H1 (cell line): ENCODE measurements around the gene NRXN3. TPM values are rescaled to one million over a fixed set of nuclear protein-coding genes. Genes with fewer than 3 reads are reported as not detected.

Experiments used
- CTCF ChIA-PET: fragments of 300-600 bp; sonication (Branson Sonifier 250); formaldehyde crosslinking; loops from one replicate; lab custom pipeline; 2021; ENCODE audit not compliant: partially characterized antibody; lab: Charles Lee
- POLR2A ChIA-PET: fragments of 300-600 bp; sonication (Branson Sonifier 250); formaldehyde crosslinking; loops from one replicate; lab custom pipeline; 2021; ENCODE audit warnings: inconsistent platforms; ENCODE audit not compliant: partially characterized antibody; lab: Charles Lee
- DNase-seq, 2 experiments: peaks; one replicate each; pipeline versions ENCODE4 v3.0.0 to v3.0.0-alpha.2; 2010 to 2022; ENCODE audit warnings: low spot score in 2 of 2, low read depth in 1 of 2, mixed read lengths in 1 of 2
- FAIRE-seq: peaks from 2 replicates; lab custom pipeline; 2011; peaks lifted over from hg19 to GRCh38; lab: Jason Lieb, UNC
- H2AFZ ChIP-seq: 2 replicates; pipeline ENCODE4 v1.8.1; 2012; ENCODE audit warnings: low read length, inconsistent platforms
- H2AK5ac ChIP-seq: 2 replicates; pipeline ENCODE4 v1.6.1; 2013; ENCODE audit warnings: low read depth, low read length
- H2BK120ac ChIP-seq: replicated peaks from 2 replicates; pipeline ENCODE3; 2013; ENCODE audit warnings: low read depth, low read length, inconsistent platforms
- H2BK12ac ChIP-seq: 2 replicates; pipeline ENCODE4 v1.6.1; 2013; ENCODE audit warnings: low read depth, low read length
- H2BK15ac ChIP-seq: 2 replicates; pipeline ENCODE4 v1.6.1; 2013; ENCODE audit warnings: low read length
- H2BK20ac ChIP-seq: 2 replicates; pipeline ENCODE4 v1.6.1; 2013; ENCODE audit warnings: low read length
- H2BK5ac ChIP-seq: 2 replicates; pipeline ENCODE4 v1.6.1; 2013; ENCODE audit warnings: low read depth, low read length
- H3K14ac ChIP-seq: 2 replicates; pipeline ENCODE4 v1.6.1; 2013; ENCODE audit warnings: inconsistent platforms; ENCODE audit not compliant: insufficient read length
- H3K18ac ChIP-seq: 2 replicates; pipeline ENCODE4 v1.6.1; 2013; ENCODE audit warnings: low read length; ENCODE audit errors: extremely low read depth
- H3K23ac ChIP-seq: 2 replicates; pipeline ENCODE4 v1.6.1; 2013; ENCODE audit warnings: inconsistent platforms; ENCODE audit not compliant: insufficient read length
- H3K23me2 ChIP-seq: 2 replicates; pipeline ENCODE4 v1.6.1; 2013; ENCODE audit warnings: low read depth, low read length
- H3K27ac ChIP-seq: 2 replicates; pipeline ENCODE4 v1.6.1; 2011; ENCODE audit warnings: low read depth, low read length, inconsistent platforms
- H3K27me3 ChIP-seq, 4 experiments: replicated peaks in 1 of 4; 1 replicate in 1 of 4; 2 replicates in 3 of 4; pipeline versions ENCODE4 v1.6.1 to v1.8.1; 2011 to 2013; ENCODE audit warnings: low read length in 3 of 4, mild to moderate bottlenecking in 3 of 4, inconsistent platforms in 2 of 4, mixed read lengths in 2 of 4, moderate library complexity in 1 of 4; ENCODE audit not compliant: control insufficient read depth in 3 of 4, insufficient read depth in 3 of 4; ENCODE audit errors: extremely low read depth in 1 of 4
- H3K36me3 ChIP-seq, 4 experiments: 2 replicates each; pipeline versions ENCODE4 v1.6.1 to v1.8.1; 2011 to 2013; ENCODE audit warnings: mild to moderate bottlenecking in 4 of 4, low read length in 3 of 4, moderate library complexity in 2 of 4, control low read depth in 1 of 4, inconsistent platforms in 1 of 4; ENCODE audit not compliant: insufficient read depth in 4 of 4, control insufficient read depth in 2 of 4
- H3K4ac ChIP-seq: replicated peaks from 2 replicates; pipeline ENCODE3; 2013; ENCODE audit warnings: low read length, low read depth, mixed read lengths, inconsistent platforms; ENCODE audit not compliant: insufficient read length
- H3K4me1 ChIP-seq, 4 experiments: replicated peaks in 1 of 4; 1 replicate in 1 of 4; 2 replicates in 3 of 4; pipeline versions ENCODE4 v1.6.1 to v1.8.1; 2011 to 2013; ENCODE audit warnings: low read length in 3 of 4, inconsistent platforms in 2 of 4, mixed read lengths in 1 of 4; ENCODE audit not compliant: insufficient read depth in 4 of 4, control insufficient read depth in 3 of 4
- H3K4me2 ChIP-seq, 2 experiments: 2 replicates each; pipeline versions ENCODE4 v1.6.1 to v1.8.1; 2011 to 2013; ENCODE audit warnings: low read depth in 2 of 2, low read length in 2 of 2, control low read depth in 1 of 2, inconsistent platforms in 1 of 2, mild to moderate bottlenecking in 1 of 2; ENCODE audit not compliant: insufficient read depth in 1 of 2
- H3K4me3 ChIP-seq, 4 experiments: fragments of 200-600, 300-600 bp in 1 of 4; sonication (generic), shearing (Covaris generic), sonication (Bioruptor Twin) in 1 of 4; 2 replicates each; pipeline versions ENCODE4 v1.5.1 to v1.8.1; 2011 to 2016; ENCODE audit warnings: low read length in 4 of 4, low read depth in 3 of 4, control low read depth in 2 of 4, inconsistent platforms in 2 of 4, mild to moderate bottlenecking in 2 of 4, mixed read lengths in 1 of 4, moderate library complexity in 1 of 4; ENCODE audit not compliant: insufficient read depth in 2 of 4; ENCODE audit errors: extremely low read depth in 1 of 4
- H3K56ac ChIP-seq: replicated peaks from 2 replicates; pipeline ENCODE3; 2013; ENCODE audit warnings: low read depth, mild to moderate bottlenecking, mixed read lengths, low read length, inconsistent platforms; ENCODE audit not compliant: insufficient read length
- H3K79me1 ChIP-seq: 2 replicates; pipeline ENCODE4 v1.6.1; 2013; ENCODE audit warnings: low read depth, low read length, control low read depth
- H3K79me2 ChIP-seq, 2 experiments: 2 replicates each; pipeline versions ENCODE4 v1.6.1 to v1.8.1; 2012 to 2013; ENCODE audit warnings: low read length in 2 of 2, mild to moderate bottlenecking in 2 of 2, inconsistent platforms in 1 of 2; ENCODE audit not compliant: insufficient read depth in 2 of 2, control insufficient read depth in 1 of 2
- H3K9ac ChIP-seq, 4 experiments: replicated peaks in 1 of 4; 1 replicate in 1 of 4; 2 replicates in 3 of 4; pipeline versions ENCODE4 v1.6.1 to v1.8.1; 2011 to 2013; ENCODE audit warnings: low read depth in 3 of 4, low read length in 3 of 4, control low read depth in 2 of 4, mild to moderate bottlenecking in 2 of 4, moderate library complexity in 2 of 4, inconsistent platforms in 1 of 4; ENCODE audit errors: extremely low read depth in 1 of 4
- H3K9me3 ChIP-seq, 2 experiments: 2 replicates each; pipeline versions ENCODE4 v1.6.1 to v1.8.1; 2012 to 2013; ENCODE audit warnings: mild to moderate bottlenecking in 2 of 2, moderate library complexity in 2 of 2, control low read depth in 1 of 2, inconsistent platforms in 1 of 2, low read depth in 1 of 2, low read length in 1 of 2, mixed read lengths in 1 of 2; ENCODE audit not compliant: insufficient read depth in 2 of 2
- H4K20me1 ChIP-seq, 2 experiments: replicated peaks in 1 of 2; 2 replicates each; pipeline versions ENCODE3 to v1.8.1; 2011 to 2013; ENCODE audit warnings: inconsistent platforms in 2 of 2, low read length in 2 of 2, mild to moderate bottlenecking in 1 of 2; ENCODE audit not compliant: insufficient read depth in 2 of 2, control insufficient read depth in 1 of 2
- H4K5ac ChIP-seq: 2 replicates; pipeline ENCODE4 v1.6.1; 2013; ENCODE audit warnings: low read length, low read depth, mixed read lengths, inconsistent platforms; ENCODE audit not compliant: insufficient read length
- H4K8ac ChIP-seq: 2 replicates; pipeline ENCODE4 v1.8.0; 2013; ENCODE audit warnings: mild to moderate bottlenecking, moderate library complexity, low read length, inconsistent platforms; ENCODE audit not compliant: insufficient read depth; ENCODE audit errors: extremely low read depth
- H4K91ac ChIP-seq: replicated peaks from 2 replicates; pipeline ENCODE3; 2013; ENCODE audit warnings: low read length, mixed read lengths, inconsistent platforms; ENCODE audit not compliant: insufficient read length
- FOSL1 ChIP-seq: IDR thresholded peaks from 2 replicates; pipeline ENCODE4 v1.6.1; 2011; ENCODE audit warnings: mild to moderate bottlenecking, low read depth, low read length, moderate library complexity; ENCODE audit not compliant: insufficient read depth
- HDAC2 ChIP-seq, 2 experiments: fragments of 300-600 bp in 1 of 2; sonication (generic) in 1 of 2; IDR thresholded peaks; 2 replicates each; pipeline ENCODE4 v1.6.1; 2011 to 2012; ENCODE audit warnings: low read depth in 2 of 2, low read length in 2 of 2, mild to moderate bottlenecking in 2 of 2, moderate library complexity in 2 of 2, borderline replicate concordance in 1 of 2, inconsistent platforms in 1 of 2
- KDM5A ChIP-seq: fragments of 200-600 bp; IDR thresholded peaks from 2 replicates; pipeline ENCODE4 v1.7.1; 2012; ENCODE audit warnings: mild to moderate bottlenecking, low read length, inconsistent platforms, mixed read lengths
- SRF ChIP-seq: IDR thresholded peaks from 2 replicates; pipeline ENCODE4 v1.6.1; 2011; ENCODE audit warnings: mild to moderate bottlenecking, low read depth, low read length, moderate library complexity
- WGBS, 2 experiments: shearing (Covaris generic) in 1 of 2; methylation state at CpG; one replicate each; pipeline versions ENCODE4 v1.1.6 to v1.1.7; 2013 to 2015; ENCODE audit warnings: low lambda C conversion rate in 2 of 2, mixed read lengths in 2 of 2, inconsistent platforms in 1 of 2, low coverage in 1 of 2, missing lambda C conversion rate in 1 of 2; ENCODE audit not compliant: insufficient replicate concordance in 2 of 2, insufficient coverage in 1 of 2, insufficient read length in 1 of 2; ENCODE audit errors: extremely low coverage in 1 of 2, missing lambda C conversion rate in 1 of 2; 5-methylcytosine and 5-hydroxymethylcytosine counted together
- polyA plus RNA-seq, 7 experiments: library from polyadenylated mRNA; depleted of rRNA in 3 of 7; stranded (reverse) in 5 of 7; unstranded in 2 of 7; fragments of >200 nt in 5 of 7; fragments of 200-250 nt in 2 of 7; gene quantifications; 1 replicate in 5 of 7; 2 replicates in 1 of 7; 4 replicates in 1 of 7; pipeline versions ENCODE4 v1.2.1 to v1.2.3, GENCODE V29; 2011 to 2013; ENCODE audit warnings: missing spikeins in 2 of 7, mixed read lengths in 2 of 7
- total RNA-seq: library from RNA; stranded (reverse); fragmentation: NEBNext Ultra II Directional; extraction: Animal tissue kit (Norgen Biotek cat#: 25700); gene quantifications from 2 replicates; pipeline ENCODE4 v1.2.1, GENCODE V29; 2021

NRXN3 gene
- total and polyA plus RNA-seq, 2 of the 8 experiments (the other 6 are each of a cell fraction or from before 2014, with no cell fraction given) = 2.6 to 4.1 TPM

GRCh38 chr14:78767436-78767835, 597.3 kb downstream of the NRXN3 start:
- H3K23ac ChIP-seq = no peak overlapping the region
- no peak overlapping the region for H3K4me3 ChIP-seq
- no peak overlapping the region for H3K56ac ChIP-seq
- no peak overlapping the region for H3K14ac ChIP-seq
- H2BK20ac ChIP-seq = no peak overlapping the region
- no peak overlapping the region for H4K8ac ChIP-seq
- no peaks in the 10 kb centered on the region for H3K79me1 ChIP-seq
- H3K4me1 ChIP-seq = peaks cover 0 to 12% (median 3%) of the 10 kb centered on the region in 4 experiments; a peak in 2 of 7 replicates
- no peak for DNase-seq
- H2BK15ac ChIP-seq = no peak overlapping the region
- H4K91ac ChIP-seq = no peak overlapping the region
- TF ChIP-seq FOSL1 = no peak
- TF ChIP-seq KDM5A = no peak
- no peak for TF ChIP-seq HDAC2 (IDR thresholded peaks at IDR 0.05; ENCODE audit: borderline replicate concordance in 1 of 2, low read depth in 2 of 2, low read length in 2 of 2)
- TF ChIP-seq SRF = no peak
- TF ChIP-seq, all 59 proteins: peak for 0
- Histone ChIP-seq H2BK12ac (no peak overlapping the region), H3K23me2 (no peaks in the 10 kb centered on the region), H3K18ac (no peak overlapping the region), H2BK120ac (no peak overlapping the region), H3K79me2 (no peaks in the 10 kb centered on the region), H4K5ac (no peak overlapping the region), H2AFZ (no peak overlapping the region), H3K27me3 (no peaks in the 10 kb centered on the region), H3K4me2 (no peak overlapping the region), H4K20me1 (no peaks in the 10 kb centered on the region), H3K36me3 (no peaks in the 10 kb centered on the region), H3K9me3 (no peaks in the 10 kb centered on the region), H3K27ac (no peak overlapping the region), H3K9ac (no peak overlapping the region), H3K4ac (no peak overlapping the region), H2AK5ac (no peak overlapping the region), H2BK5ac (no peak overlapping the region)
- WGBS, 2 experiments = 88% methylated on average over 5 of the region's 5 CpGs; no CpG with 5 or more reads in 1 of the 2 experiments
- ChIA-PET POLR2A (no interaction called here), CTCF (interaction anchor here (0.5 to 1.8 kb wide), 8 partner anchors 9 to 863 kb away, joined by 3 to 12 read pairs (median 4); no protein-coding TSS in a partner anchor)
- FAIRE-seq = no peak
